ENCODE results near the gene IPCEF1.

DNA sequence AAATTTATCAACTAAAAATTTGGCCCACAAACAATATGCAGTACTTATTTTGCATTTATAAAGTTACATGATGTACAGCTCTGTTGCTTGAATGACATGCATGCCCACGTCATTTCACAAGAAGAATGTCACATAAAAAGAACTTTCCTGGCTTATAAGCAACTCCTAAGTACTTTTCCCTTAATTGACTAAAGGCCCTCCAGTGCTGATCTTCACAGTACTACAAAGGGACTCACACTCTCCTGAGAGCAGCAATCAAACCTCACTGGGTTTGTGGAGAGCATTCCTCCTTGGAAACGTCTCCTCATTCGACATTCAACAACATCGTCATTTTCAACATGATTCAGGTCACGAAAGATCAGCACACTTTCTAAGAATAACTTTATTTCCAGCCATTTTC is 111.1 kb downstream of the IPCEF1 start:
- TF ChIP-seq MXI1 (conservative IDR thresholded peaks at IDR 0.05; ENCODE audit: poor library complexity, severe bottlenecking) (no peak), EZH2 (IDR thresholded peaks at IDR 0.05; ENCODE audit: borderline replicate concordance, insufficient read depth, low read length, poor library complexity, severe bottlenecking) (no peak), EP300 (conservative IDR thresholded peaks at IDR 0.05; ENCODE audit: poor library complexity, severe bottlenecking) (no peak), TAF1 (IDR thresholded peaks at IDR 0.05; ENCODE audit: low read depth) (no peak), SMC3 (conservative IDR thresholded peaks at IDR 0.05; ENCODE audit: poor library complexity) (no peak), POLR2AphosphoS5 (IDR thresholded peaks at IDR 0.05) (no peak), RAD21 (conservative IDR thresholded peaks at IDR 0.05) (no peak)
- TF ChIP-seq, protein P1, sequence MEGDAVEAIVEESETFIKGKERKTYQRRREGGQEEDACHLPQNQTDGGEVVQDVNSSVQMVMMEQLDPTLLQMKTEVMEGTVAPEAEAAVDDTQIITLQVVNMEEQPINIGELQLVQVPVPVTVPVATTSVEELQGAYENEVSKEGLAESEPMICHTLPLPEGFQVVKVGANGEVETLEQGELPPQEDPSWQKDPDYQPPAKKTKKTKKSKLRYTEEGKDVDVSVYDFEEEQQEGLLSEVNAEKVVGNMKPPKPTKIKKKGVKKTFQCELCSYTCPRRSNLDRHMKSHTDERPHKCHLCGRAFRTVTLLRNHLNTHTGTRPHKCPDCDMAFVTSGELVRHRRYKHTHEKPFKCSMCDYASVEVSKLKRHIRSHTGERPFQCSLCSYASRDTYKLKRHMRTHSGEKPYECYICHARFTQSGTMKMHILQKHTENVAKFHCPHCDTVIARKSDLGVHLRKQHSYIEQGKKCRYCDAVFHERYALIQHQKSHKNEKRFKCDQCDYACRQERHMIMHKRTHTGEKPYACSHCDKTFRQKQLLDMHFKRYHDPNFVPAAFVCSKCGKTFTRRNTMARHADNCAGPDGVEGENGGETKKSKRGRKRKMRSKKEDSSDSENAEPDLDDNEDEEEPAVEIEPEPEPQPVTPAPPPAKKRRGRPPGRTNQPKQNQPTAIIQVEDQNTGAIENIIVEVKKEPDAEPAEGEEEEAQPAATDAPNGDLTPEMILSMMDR (IDR thresholded peaks at IDR 0.05; ENCODE audit: poor library complexity, severe bottlenecking) = no peak
- TF ChIP-seq, protein P2, sequence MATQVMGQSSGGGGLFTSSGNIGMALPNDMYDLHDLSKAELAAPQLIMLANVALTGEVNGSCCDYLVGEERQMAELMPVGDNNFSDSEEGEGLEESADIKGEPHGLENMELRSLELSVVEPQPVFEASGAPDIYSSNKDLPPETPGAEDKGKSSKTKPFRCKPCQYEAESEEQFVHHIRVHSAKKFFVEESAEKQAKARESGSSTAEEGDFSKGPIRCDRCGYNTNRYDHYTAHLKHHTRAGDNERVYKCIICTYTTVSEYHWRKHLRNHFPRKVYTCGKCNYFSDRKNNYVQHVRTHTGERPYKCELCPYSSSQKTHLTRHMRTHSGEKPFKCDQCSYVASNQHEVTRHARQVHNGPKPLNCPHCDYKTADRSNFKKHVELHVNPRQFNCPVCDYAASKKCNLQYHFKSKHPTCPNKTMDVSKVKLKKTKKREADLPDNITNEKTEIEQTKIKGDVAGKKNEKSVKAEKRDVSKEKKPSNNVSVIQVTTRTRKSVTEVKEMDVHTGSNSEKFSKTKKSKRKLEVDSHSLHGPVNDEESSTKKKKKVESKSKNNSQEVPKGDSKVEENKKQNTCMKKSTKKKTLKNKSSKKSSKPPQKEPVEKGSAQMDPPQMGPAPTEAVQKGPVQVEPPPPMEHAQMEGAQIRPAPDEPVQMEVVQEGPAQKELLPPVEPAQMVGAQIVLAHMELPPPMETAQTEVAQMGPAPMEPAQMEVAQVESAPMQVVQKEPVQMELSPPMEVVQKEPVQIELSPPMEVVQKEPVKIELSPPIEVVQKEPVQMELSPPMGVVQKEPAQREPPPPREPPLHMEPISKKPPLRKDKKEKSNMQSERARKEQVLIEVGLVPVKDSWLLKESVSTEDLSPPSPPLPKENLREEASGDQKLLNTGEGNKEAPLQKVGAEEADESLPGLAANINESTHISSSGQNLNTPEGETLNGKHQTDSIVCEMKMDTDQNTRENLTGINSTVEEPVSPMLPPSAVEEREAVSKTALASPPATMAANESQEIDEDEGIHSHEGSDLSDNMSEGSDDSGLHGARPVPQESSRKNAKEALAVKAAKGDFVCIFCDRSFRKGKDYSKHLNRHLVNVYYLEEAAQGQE (IDR thresholded peaks at IDR 0.05; ENCODE audit: borderline replicate concordance) = no peak
